ENCODE results near the gene BUD23. TPM values are rescaled to one million over a fixed set of nuclear protein-coding genes. Genes with fewer than 3 reads are reported as not detected.

Gene BUD23
- total and polyA plus RNA-seq, 2 donors (not counting 3 experiments of a cell fraction or from before 2014, with no cell fraction given) = 62.1 to 64.6 TPM

DNA sequence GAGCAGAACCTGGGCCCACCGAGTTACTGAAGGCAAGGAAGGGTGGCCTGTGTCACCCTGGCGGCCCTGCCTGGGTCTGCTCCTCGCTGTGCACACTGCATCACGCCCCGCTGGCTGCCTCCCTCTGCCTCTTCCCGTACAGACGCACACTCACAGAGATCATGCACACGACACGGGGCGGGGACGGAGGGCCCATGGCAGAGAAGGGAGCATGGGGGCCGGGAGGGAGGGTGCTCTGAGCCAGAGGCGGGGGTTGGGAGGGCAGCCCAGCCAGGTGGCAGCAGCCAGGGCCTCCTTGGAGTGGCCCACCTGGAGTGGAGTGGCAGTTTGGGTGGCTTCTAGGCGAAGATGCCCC, 16.6 kb downstream of the BUD23 start:
- TF ChIP-seq, protein P1, sequence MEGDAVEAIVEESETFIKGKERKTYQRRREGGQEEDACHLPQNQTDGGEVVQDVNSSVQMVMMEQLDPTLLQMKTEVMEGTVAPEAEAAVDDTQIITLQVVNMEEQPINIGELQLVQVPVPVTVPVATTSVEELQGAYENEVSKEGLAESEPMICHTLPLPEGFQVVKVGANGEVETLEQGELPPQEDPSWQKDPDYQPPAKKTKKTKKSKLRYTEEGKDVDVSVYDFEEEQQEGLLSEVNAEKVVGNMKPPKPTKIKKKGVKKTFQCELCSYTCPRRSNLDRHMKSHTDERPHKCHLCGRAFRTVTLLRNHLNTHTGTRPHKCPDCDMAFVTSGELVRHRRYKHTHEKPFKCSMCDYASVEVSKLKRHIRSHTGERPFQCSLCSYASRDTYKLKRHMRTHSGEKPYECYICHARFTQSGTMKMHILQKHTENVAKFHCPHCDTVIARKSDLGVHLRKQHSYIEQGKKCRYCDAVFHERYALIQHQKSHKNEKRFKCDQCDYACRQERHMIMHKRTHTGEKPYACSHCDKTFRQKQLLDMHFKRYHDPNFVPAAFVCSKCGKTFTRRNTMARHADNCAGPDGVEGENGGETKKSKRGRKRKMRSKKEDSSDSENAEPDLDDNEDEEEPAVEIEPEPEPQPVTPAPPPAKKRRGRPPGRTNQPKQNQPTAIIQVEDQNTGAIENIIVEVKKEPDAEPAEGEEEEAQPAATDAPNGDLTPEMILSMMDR (IDR thresholded peaks at IDR 0.05; ENCODE audit: extremely low read depth in 1 of 2, insufficient read depth in 1 of 2, low read depth in 1 of 2, low read length in 2 of 2) = no peak
- TF ChIP-seq POLR2AphosphoS5 (IDR thresholded peaks at IDR 0.05; ENCODE audit: insufficient read depth, low read depth, low read length) (no peak), POLR2A (IDR thresholded peaks at IDR 0.05; ENCODE audit: low read depth, low read length) (no peak), JUN (IDR thresholded peaks at IDR 0.05; ENCODE audit: borderline replicate concordance, insufficient read depth, insufficient read length, low read depth) (no peak), GATA2 (IDR thresholded peaks at IDR 0.05; ENCODE audit: insufficient read depth, insufficient read length, low read depth, low read length) (no peak), EZH2 (IDR thresholded peaks at IDR 0.05; ENCODE audit: borderline replicate concordance, low read depth, low read length, severe bottlenecking) (no peak), MYC (IDR thresholded peaks at IDR 0.05; ENCODE audit: low read depth, low read length) (no peak), FOS (IDR thresholded peaks at IDR 0.05; ENCODE audit: borderline replicate concordance, insufficient read depth, low read length) (no peak)
- TF ChIP-seq, protein P2, sequence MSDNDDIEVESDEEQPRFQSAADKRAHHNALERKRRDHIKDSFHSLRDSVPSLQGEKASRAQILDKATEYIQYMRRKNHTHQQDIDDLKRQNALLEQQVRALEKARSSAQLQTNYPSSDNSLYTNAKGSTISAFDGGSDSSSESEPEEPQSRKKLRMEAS (IDR thresholded peaks at IDR 0.05; ENCODE audit: insufficient read depth, insufficient read length) = no peak
- no peak overlapping the region for H3K9ac ChIP-seq (replicated peaks; ENCODE audit: extremely low read depth, insufficient read depth, low read length)
- no peak for DNase-seq (ENCODE audit: low read depth, low spot score)
- H3K27ac ChIP-seq (ENCODE audit: insufficient read depth, low read depth, low read length) = no peak overlapping the region
- dilution Hi-C loops (cut with MboI; ENCODE audit: extremely low pct_ligation_motif_present, low sequenced_read_pairs) (no loop called here), intact Hi-C loops (cut with micrococcal nuclease) (no loop called here)
- H3K9me1 ChIP-seq (replicated peaks; ENCODE audit: control insufficient read depth, extremely low read depth, insufficient read depth, low read length) = no peaks in the 10 kb centered on the region
- POLR2A ChIA-PET = no interaction called here
- no peak overlapping the region for H3K4me3 ChIP-seq (replicated peaks in 1 of 3; ENCODE audit: insufficient read depth in 1 of 3, low read depth in 1 of 3, low read length in 3 of 3)
- peaks cover 7 to 30% of the 10 kb centered on the region in 2 experiments for H3K36me3 ChIP-seq (ENCODE audit: control insufficient read depth in 2 of 2, extremely low read depth in 1 of 2, insufficient read depth in 2 of 2, low read length in 2 of 2)
- no peaks in the 10 kb centered on the region for H3K4me1 ChIP-seq (ENCODE audit: control insufficient read depth, extremely low read depth, insufficient read depth, low read length)
- H4K20me1 ChIP-seq (replicated peaks; ENCODE audit: control insufficient read depth, extremely low read depth, insufficient read depth, low read length) = no peaks in the 10 kb centered on the region
- CTCF ChIA-PET = interaction anchor here (1.2 to 4.5 kb wide), 6 partner anchors 8 to 93 kb away, joined by 3 to 16 read pairs (median 8); partner anchors contain the start of gene STX1A
- no peaks in the 10 kb centered on the region for H3K9me3 ChIP-seq (replicated peaks; ENCODE audit: control insufficient read depth, insufficient read depth, low read length)
- H3K27me3 ChIP-seq (ENCODE audit: control insufficient read depth in 2 of 2, insufficient read depth in 2 of 2, low read length in 2 of 2) = no peaks in the 10 kb centered on the region
- no peaks in the 10 kb centered on the region for H3K79me2 ChIP-seq (ENCODE audit: control insufficient read depth, insufficient read depth, low read length)
- no TSS peak for BruUV-seq (replicated peaks)
- H3K4me2 ChIP-seq (ENCODE audit: insufficient read depth, low read length) = no peak overlapping the region
- no peak for FAIRE-seq
- no peak overlapping the region for H2AFZ ChIP-seq (ENCODE audit: low read depth, low read length)

All from endothelial cell of umbilical vein (primary cell).